Eye (tissue), 1 donor: ENCODE results near the gene SLC30A2.
"Not testable (repeated sequence)": the region's sequence is repeated elsewhere in the genome, so short reads cannot be mapped to it uniquely, and the experiment has no call there.

Experiments
- DNase-seq: peaks from one replicate; pipeline ENCODE4 v3.0.0-alpha.2; 2015

Gene SLC30A2, protein sequence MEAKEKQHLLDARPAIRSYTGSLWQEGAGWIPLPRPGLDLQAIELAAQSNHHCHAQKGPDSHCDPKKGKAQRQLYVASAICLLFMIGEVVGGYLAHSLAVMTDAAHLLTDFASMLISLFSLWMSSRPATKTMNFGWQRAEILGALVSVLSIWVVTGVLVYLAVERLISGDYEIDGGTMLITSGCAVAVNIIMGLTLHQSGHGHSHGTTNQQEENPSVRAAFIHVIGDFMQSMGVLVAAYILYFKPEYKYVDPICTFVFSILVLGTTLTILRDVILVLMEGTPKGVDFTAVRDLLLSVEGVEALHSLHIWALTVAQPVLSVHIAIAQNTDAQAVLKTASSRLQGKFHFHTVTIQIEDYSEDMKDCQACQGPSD

GRCh38 chr1:26045722-26046245 lies at the start of gene SLC30A2:
Gene SLC30A2 (minus strand): TSS chr1:26046118. CDS start chr1:26045896, 222 bp downstream.
- DNase-seq: peak; percentile 51

DNA sequence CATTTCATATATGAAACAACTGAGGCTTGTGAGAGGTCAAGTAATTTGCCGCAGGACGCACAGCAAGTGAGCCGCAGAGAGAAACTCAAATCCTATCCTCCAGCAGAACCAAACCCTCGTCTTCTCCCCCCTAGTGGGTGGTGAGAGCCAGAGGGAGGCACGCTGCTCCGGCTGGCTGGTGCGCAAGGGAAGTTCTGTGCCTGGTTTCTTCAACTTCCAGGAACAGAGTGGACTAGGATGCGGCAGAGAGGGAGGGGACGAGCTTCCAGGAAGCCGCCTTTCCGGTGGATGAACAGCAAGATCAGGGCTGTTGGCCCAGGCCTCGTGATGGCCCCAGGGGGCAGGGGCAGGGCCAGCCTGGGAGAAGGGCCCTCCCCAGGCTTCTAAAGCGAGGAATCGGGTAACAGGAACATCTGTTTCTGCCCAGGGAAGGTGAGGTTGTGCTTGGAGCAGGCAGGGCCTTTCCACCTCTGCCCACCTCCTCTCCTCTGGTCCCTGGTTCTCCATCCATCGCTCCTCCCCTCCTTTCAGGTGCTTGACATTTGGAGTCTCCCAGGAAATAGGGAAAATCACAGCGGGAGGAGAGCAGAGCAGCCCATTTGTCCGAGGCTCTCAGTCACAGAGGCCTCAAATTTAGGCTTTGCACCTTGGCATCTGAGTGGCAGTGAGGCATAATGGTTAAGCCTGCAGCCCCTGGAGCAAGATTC lies 48.9 kb upstream of the SLC30A2 start:
- DNase-seq: peak; percentile 41

- DNase-seq: peak; percentile 30
These were observed 48.3 kb upstream of the SLC30A2 start for GRCh38 chr1:26094076-26094669.

- not testable (repeated sequence) for DNase-seq
These were observed 47.7 kb upstream of the SLC30A2 start for GRCh38 chr1:26093569-26093968.

- no peak for DNase-seq
These were observed 46.5 kb upstream of the SLC30A2 start for GRCh38 chr1:26092422-26092821.

- DNase-seq: no peak
These were observed 45.0 kb upstream of the SLC30A2 start for GRCh38 chr1:26090893-26091292.

DNA sequence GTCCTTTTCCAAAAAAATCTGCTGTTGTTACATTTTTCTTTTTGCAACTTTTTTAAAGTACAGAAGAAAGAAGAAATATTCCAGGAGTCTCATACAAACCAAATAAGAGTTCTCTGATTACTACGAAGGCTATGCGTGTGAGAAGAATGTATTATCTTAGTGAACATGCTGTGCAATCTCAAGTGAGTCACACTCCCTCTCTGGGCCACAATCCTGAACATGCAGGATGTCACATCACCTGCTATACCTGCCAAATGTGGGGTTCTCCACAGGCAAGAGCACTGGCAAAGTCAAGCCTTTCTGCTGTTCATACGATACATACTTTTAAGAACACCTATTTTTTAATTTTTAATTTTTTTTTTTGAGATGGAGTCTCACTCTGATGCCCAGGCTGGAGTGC lies 43.2 kb upstream of the SLC30A2 start:
- DNase-seq: no peak

DNA sequence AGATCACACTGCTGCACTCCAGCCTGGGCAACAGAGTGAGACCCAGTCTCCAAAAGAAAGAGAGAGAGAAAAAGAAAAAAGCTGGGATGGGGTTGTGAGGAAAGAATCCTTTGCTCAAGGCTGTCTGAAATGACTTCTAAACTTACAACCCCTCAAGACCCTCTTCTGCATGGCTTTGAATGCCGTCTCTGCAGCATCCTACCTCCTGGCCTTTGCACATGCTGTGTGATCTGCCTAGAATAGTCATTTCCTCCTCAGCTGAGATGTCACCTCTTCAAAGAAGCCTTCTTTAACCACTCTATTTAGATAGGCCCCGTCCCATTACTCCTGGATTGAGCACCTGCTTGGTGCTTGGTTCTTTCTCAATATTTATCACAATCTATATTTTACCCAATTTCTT lies 38.9 kb upstream of the SLC30A2 start:
- DNase-seq: no peak

DNA sequence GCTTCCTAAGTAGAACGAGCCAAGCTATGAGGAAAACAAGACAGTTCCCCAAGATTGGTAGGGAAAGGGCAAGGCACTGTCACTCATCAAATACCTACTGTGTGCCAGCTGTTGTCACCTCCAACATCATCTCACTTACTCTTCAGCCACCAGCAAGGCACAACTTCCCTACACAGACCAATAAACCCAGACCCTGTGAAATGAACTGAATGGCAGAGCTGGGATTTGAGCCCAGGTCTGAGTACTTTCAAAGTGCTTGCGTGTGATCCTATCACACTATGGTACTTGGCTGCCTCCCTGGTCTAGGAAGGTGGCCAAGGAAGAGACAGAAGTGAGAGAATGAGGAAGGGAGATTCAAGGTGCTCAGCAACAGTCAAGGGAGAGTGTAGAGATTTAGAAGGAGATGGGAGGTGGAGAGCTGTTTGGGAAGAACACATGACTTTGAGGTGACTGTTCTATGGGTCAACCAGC lies 38.2 kb upstream of the SLC30A2 start:
- DNase-seq: no peak

GRCh38 chr1:26083208-26083607 lies 37.3 kb upstream of the SLC30A2 start:
- DNase-seq: no peak

- DNase-seq: no peak
These were observed 36.1 kb upstream of the SLC30A2 start for GRCh38 chr1:26082020-26082350.

- DNase-seq: no peak
These were observed 35.5 kb upstream of the SLC30A2 start for GRCh38 chr1:26081267-26082019.

- no peak for DNase-seq
These were observed 34.3 kb upstream of the SLC30A2 start for GRCh38 chr1:26079960-26080814.

- DNase-seq: no peak
These were observed 33.3 kb upstream of the SLC30A2 start for GRCh38 chr1:26079178-26079563.

DNA sequence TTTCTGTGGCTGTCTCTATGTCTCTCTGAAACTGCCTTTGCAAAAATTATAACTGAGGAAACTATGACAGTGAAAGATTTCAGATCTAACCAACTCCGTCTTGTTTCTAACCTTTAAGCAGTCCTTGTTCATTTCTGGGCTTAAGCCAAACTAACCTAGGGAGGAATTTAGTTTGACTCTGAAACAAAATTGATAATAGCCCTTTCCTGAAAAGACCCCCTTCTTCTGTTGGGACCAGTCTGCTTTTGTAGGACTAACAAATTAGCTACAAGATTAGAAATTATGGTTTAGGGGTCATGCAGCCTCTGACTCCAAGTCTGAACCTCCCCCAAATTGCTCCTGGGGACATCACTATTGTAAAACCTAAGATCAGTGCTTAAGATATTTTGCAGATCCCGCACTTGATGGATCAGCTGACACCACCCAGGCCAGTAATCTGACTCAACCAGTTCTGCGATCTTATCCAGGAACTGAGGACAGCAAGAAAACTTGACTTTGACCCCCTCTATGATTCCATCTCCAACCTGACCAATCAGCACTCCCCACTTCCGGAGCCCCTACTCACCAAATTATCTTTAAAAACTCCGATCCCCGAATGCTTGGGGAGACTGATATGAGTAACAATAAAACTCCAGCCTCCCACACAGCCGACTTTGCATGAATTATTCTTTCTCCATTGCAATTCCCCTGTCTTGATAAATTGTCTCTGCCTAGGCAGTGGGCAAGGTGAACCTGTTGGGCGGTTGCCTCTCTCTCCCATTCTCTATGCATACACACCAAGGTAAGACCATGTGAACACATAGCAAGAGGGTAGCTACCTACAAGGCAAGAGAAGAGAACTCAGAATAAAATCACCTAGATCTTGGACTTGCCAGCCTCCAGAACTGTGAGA lies 32.6 kb upstream of the SLC30A2 start:
- no peak for DNase-seq

DNA sequence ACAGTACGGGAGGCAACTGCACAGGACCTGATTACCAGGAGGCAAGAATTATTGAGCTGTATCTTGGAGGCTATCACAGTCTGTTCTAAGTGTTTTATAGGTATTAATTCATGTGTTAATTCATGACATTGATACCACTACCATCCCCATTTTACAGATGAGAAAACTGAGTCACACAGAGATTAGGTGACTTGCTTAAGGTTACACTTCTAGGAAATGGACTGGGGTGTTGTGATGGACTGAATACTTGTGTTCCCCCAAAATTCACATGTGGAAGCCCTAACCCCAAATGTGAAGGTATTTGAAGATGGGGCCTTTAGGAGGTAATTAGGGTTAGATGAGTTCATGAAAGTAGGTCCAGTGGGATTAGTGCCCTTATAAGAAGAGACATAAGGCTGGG lies 31.6 kb upstream of the SLC30A2 start:
- DNase-seq: no peak

DNA sequence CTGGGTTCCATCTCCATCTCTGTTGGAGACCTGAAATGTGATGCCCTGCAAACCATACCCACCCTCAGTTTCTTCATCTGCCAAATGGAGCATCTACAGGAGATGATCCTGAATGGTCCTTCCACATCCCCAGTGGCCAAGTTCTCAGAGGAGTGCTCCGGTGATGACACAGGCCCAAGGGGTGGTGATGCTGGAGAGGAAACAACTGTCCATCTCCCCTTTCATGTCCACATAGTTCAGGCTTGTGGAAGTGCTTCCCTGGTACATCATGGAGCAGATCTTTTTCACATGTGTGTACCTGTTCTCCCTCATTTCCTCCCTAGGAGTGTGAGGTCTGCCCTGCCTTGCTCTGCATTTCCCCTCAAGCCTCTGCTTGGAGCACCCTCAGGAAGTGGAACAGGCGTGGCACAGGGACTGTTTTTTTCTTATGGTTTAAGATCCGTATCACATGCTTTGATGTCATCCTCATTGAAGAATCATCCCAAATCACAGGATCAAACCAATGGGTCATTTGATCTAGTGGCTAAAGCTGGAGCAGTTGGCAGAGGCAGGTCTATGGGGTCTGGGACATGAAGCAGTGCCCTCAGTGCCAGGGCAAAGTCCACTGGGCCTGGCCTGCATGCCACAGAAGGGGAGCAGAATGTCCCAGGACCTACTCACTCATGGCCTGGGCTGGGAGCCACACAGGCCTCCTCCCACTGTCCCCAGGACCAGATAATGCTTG lies 29.7 kb upstream of the SLC30A2 start:
- DNase-seq: no peak

GRCh38 chr1:26072305-26072704 lies 26.4 kb upstream of the SLC30A2 start:
- no peak for DNase-seq

- no peak for DNase-seq
These were observed 25.0 kb upstream of the SLC30A2 start for GRCh38 chr1:26070963-26071342.

- no peak for DNase-seq
These were observed 24.5 kb upstream of the SLC30A2 start for GRCh38 chr1:26070296-26070962.
